Psoas muscle (tissue), 8 donors: ENCODE data around the gene VIPR2. TPM values are rescaled to one million over a fixed set of nuclear protein-coding genes. Genes with fewer than 3 reads are reported as not detected.

Experiments used
- ATAC-seq, 4 donors: fragments of 200-7000 bp; cut with Tn5 transposase; one replicate each; pipeline ENCODE4 v1.9.1; 2020; ENCODE audit warnings: moderate library complexity in 3 of 4, mild to moderate bottlenecking in 2 of 4
- DNase-seq, 2 donors: peaks; one replicate each; pipeline ENCODE4 v3.0.0-alpha.2; 2020
- H3K27ac ChIP-seq: fragments of 200-600 bp; one replicate; pipeline ENCODE4 v1.8.0; 2022
- H3K27me3 ChIP-seq, 3 donors: fragments of 200-600 bp in 1 of 3; one replicate each; pipeline versions ENCODE4 v1.6.1 to v1.8.0; 2013 to 2022; ENCODE audit warnings: low read length in 2 of 3, mild to moderate bottlenecking in 2 of 3, moderate library complexity in 1 of 3; ENCODE audit not compliant: insufficient read depth in 3 of 3
- H3K36me3 ChIP-seq, 2 donors: fragments of 200-600 bp in 1 of 2; one replicate each; pipeline versions ENCODE4 v1.6.1 to v1.8.0; 2013 to 2022; ENCODE audit warnings: low read depth in 1 of 2, mild to moderate bottlenecking in 1 of 2, moderate library complexity in 1 of 2; ENCODE audit not compliant: insufficient read depth in 1 of 2
- H3K4me1 ChIP-seq: fragments of 200-600 bp; one replicate; pipeline ENCODE4 v1.8.0; 2022
- H3K4me3 ChIP-seq: fragments of 200-600 bp; one replicate; pipeline ENCODE4 v1.8.0; 2022; ENCODE audit warnings: mild to moderate bottlenecking
- H3K9me3 ChIP-seq: fragments of 200-600 bp; one replicate; pipeline ENCODE4 v1.8.0; 2022
- CTCF ChIP-seq: fragments of 200-600 bp; IDR thresholded peaks from one replicate; pipeline ENCODE4 v1.8.0; 2022; ENCODE audit warnings: antibody characterized with exemption
- WGBS, 3 donors: extraction: QIAGEN DNeasy Blood & Tissue Kit; methylation state at CpG; one replicate each; pipeline versions ENCODE4 v1.1.6 to v1.1.7; 2013; 5-methylcytosine and 5-hydroxymethylcytosine counted together
- intact Hi-C, 2 donors: fragments of 100-400 bp; cut with DNase I; formaldehyde crosslinking; loops; one replicate each; pipeline versions ENCODE4 v1.11.0 to v1.14.2; 2022
- polyA plus RNA-seq, 3 donors: library from polyadenylated mRNA; stranded (reverse); fragments of 200-250 nt; gene quantifications; one replicate each; pipeline ENCODE4 v1.2.3, GENCODE V29; 2013
- total RNA-seq, 4 donors: library from RNA; stranded (reverse); fragmentation: NEBNext Ultra II Directional in 2 of 4; extraction: Animal tissue kit (Norgen Biotek cat#: 25700) in 2 of 4; gene quantifications; one replicate each; pipeline versions ENCODE4 v1.2.1 to v1.2.4, GENCODE V29; 2021 to 2023
- donor health status: healthy with polysubstance abuse.
- donor health status: DM: no; HTN: no; CAD: no; lungs with moderate emphysema.
- donor health status: Bipolar disorder and iron deficiency.
- donor health status: healthy.
- donor health status: DM: yes; HTN: yes; CAD: no.
- donor health status: DM: no; HTN: no; CAD: no.
- donor health status: DM: no; HTN: no; CAD: no.
- donor health status: DM: yes; HTN: yes; CAD: no.

The VIPR2 gene
- total and polyA plus RNA-seq, 7 donors, result 0.60 to 3.6 (median 2.4) TPM

GRCh38 chr7:159042103-159042502, 102.6 kb downstream of the VIPR2 start:
- peaks cover 0 to 3% of the 10 kb centered on the region in 2 donors for H3K36me3 ChIP-seq
- H3K27ac ChIP-seq, result no peak overlapping the region
- WGBS, 3 donors, result 78 to 90% (median 81%) methylated on average over 8 of the region's 8 CpGs
- no peak for TF ChIP-seq CTCF
- DNase-seq (no peak), ATAC-seq (no peak)
- no peak overlapping the region for H3K4me3 ChIP-seq
- intact Hi-C loops, result no loop called here
- peaks cover 8% of the 10 kb centered on the region for H3K4me1 ChIP-seq
- H3K27me3 ChIP-seq, result no peaks in the 10 kb centered on the region
- H3K9me3 ChIP-seq, result no peaks in the 10 kb centered on the region

GRCh38 chr7:159040912-159041711, 103.6 kb downstream of the VIPR2 start:
- DNase-seq (no peak), ATAC-seq (peak in 1 of 4 donors; percentile 19)
- intact Hi-C loops, result no loop called here
- TF ChIP-seq CTCF, result no peak
- no peak overlapping the region for H3K4me3 ChIP-seq
- no peak overlapping the region for H3K27ac ChIP-seq
- no peaks in the 10 kb centered on the region for H3K9me3 ChIP-seq
- H3K4me1 ChIP-seq, result peaks cover 8% of the 10 kb centered on the region
- H3K36me3 ChIP-seq, result peaks cover 0 to 3% of the 10 kb centered on the region in 2 donors
- whole genome bisulfite sequencing, 3 donors, result 92 to 94% (median 93%) methylated on average over 24 of the region's 24 CpGs
- H3K27me3 ChIP-seq, result no peaks in the 10 kb centered on the region

GRCh38 chr7:159040146-159040545, 104.5 kb downstream of the VIPR2 start:
- H3K4me3 ChIP-seq, result no peak overlapping the region
- DNase-seq, result no peak
- TF ChIP-seq CTCF, result no peak
- H3K36me3 ChIP-seq, result peaks cover 0 to 3% of the 10 kb centered on the region in 2 donors
- intact Hi-C loops, result no loop called here
- ATAC-seq, result no peak
- no peak overlapping the region for H3K27ac ChIP-seq
- H3K27me3 ChIP-seq, result no peaks in the 10 kb centered on the region
- H3K4me1 ChIP-seq, result peaks cover 8% of the 10 kb centered on the region
- H3K9me3 ChIP-seq, result no peaks in the 10 kb centered on the region
- 55 to 75% (median 58%) methylated on average over 10 of the region's 10 CpGs for WGBS, 3 donors

GRCh38 chr7:159039716-159040115, 105.0 kb downstream of the VIPR2 start:
- Histone ChIP-seq H3K36me3 (peaks cover 0 to 3% of the 10 kb centered on the region in 2 donors), H3K9me3 (no peaks in the 10 kb centered on the region), H3K27ac (no peak overlapping the region), H3K4me3 (no peak overlapping the region), H3K27me3 (no peaks in the 10 kb centered on the region), H3K4me1 (peaks cover 8% of the 10 kb centered on the region)
- no peak for TF ChIP-seq CTCF
- intact Hi-C loops, result loop anchor here in 1 of 2 donors (10.0 kb wide), 1 partner anchor 105 kb away; the partner anchor contains the start of gene VIPR2
- ATAC-seq (no peak), DNase-seq (no peak)
- 89 to 92% (median 89%) methylated on average over 14 of the region's 14 CpGs for WGBS, 3 donors
